Coronary artery (tissue), 2 donors: ENCODE measurements around the gene ARHGAP4.

Source experiments
- DNase-seq: peaks from one replicate; pipeline ENCODE4 v3.0.0-alpha.2; 2017; ENCODE audit warnings: low spot score
- H3K27ac ChIP-seq, 2 donors: fragments of 200-600 bp; sonication (generic); one replicate each; pipeline ENCODE4 v1.5.1; 2016 to 2019
- H3K4me3 ChIP-seq: fragments of 200-600 bp; sonication (generic); 2 replicates; pipeline ENCODE4 v1.5.1; 2016; ENCODE audit warnings: mild to moderate bottlenecking, moderate library complexity
- TF ChIP-seq, protein P1 (sequence below): fragments of 200-600 bp; sonication (generic); IDR thresholded peaks from one replicate; pipeline ENCODE4 v1.5.1; 2019; ENCODE audit warnings: antibody characterized with exemption

Gene ARHGAP4

DNA sequence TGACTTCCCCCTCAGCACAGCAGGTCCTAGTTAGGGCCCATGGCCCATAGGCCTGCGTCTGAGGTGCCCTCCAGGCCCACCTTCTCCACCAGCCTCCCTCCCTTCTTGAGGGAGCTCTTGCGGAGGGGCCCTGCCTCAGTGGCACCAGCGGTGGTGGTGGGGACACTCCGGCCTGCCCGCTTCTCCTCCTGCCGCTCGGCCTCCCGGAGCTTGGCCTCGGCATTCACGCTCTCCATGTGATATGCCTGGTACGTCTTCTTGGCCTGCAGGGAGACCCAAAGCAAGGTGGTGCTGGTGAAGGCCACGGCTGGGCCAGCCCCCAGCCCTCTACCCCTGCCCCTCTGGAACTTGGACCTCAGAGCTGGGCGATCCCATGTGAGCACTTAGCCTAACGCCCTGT lies 5.5 kb downstream of the ARHGAP4 start:
- no peak overlapping the region for H3K4me3 ChIP-seq
- no peak overlapping the region for H3K27ac ChIP-seq
- DNase-seq = no peak
- TF ChIP-seq, protein P1, sequence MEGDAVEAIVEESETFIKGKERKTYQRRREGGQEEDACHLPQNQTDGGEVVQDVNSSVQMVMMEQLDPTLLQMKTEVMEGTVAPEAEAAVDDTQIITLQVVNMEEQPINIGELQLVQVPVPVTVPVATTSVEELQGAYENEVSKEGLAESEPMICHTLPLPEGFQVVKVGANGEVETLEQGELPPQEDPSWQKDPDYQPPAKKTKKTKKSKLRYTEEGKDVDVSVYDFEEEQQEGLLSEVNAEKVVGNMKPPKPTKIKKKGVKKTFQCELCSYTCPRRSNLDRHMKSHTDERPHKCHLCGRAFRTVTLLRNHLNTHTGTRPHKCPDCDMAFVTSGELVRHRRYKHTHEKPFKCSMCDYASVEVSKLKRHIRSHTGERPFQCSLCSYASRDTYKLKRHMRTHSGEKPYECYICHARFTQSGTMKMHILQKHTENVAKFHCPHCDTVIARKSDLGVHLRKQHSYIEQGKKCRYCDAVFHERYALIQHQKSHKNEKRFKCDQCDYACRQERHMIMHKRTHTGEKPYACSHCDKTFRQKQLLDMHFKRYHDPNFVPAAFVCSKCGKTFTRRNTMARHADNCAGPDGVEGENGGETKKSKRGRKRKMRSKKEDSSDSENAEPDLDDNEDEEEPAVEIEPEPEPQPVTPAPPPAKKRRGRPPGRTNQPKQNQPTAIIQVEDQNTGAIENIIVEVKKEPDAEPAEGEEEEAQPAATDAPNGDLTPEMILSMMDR = no peak

DNA sequence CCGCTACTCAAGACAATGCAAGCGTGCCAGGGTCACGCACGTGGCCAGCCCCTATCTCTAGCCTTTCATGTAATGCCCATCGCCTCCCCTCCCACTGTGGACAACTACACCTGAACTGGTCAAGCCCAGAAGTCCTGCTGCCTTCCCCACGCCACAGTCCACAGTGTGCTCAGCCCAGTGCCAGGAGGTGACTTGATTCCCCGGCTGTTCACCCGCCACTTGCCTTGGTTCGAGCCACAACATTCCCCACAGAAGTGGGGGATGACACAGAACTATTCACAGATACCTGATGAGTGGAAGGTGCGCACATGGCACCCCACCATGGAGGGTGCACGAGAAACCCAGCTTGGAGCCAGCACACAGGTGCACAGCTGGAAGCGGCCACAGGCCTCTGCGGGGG lies 6.8 kb downstream of the ARHGAP4 start:
- DNase-seq = no peak
- H3K4me3 ChIP-seq = no peak overlapping the region

DNA sequence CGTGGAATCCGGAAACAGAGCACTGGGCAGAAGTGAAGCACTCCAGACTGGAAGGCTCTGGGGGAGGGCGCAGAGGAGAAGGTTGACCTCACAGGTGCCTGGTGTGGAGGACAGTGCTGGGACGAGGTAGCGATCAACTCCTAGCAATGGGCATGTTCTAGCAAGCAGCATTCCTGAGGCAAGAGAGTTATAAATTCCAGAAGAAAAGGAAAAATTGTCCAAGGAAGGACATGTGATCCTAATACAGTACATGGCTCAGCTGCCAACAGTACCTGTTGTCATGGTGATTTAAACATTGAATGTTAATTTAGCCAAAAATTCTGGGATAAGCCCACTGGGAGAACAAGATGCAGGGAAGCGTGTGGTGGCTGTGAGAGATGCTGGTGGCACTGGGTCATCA lies 8.2 kb downstream of the ARHGAP4 start:
- H3K27ac ChIP-seq = no peak overlapping the region
- TF ChIP-seq, protein P1 = no peak
- no peak for DNase-seq
- H3K4me3 ChIP-seq = no peak overlapping the region

More for the DNA sequence above, 6.8 kb downstream of the ARHGAP4 start:
- TF ChIP-seq, protein P1 = no peak
- H3K27ac ChIP-seq = no peak overlapping the region

DNA sequence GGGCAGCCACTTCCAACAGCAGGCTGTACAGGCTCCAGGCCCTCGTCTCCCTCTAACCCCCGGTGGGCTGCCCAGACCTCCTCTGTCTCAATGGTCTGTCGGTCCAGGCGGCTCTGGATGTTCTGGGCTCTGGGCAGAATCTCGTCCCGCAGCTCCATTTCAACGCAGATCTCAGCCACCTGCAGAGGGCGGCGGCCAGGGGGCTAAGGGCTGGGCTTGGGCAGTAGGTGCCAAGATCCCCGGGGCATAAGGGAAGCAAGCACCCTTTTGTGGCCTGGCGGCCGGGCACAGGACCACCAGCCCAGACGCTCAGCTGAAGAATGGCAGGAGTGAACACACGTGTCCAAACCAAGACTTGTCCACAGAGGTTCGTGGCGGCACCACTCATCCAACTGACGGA lies 12.4 kb downstream of the ARHGAP4 start:
- TF ChIP-seq, protein P1 = no peak
- no peak for DNase-seq
- no peak overlapping the region for H3K4me3 ChIP-seq

DNA sequence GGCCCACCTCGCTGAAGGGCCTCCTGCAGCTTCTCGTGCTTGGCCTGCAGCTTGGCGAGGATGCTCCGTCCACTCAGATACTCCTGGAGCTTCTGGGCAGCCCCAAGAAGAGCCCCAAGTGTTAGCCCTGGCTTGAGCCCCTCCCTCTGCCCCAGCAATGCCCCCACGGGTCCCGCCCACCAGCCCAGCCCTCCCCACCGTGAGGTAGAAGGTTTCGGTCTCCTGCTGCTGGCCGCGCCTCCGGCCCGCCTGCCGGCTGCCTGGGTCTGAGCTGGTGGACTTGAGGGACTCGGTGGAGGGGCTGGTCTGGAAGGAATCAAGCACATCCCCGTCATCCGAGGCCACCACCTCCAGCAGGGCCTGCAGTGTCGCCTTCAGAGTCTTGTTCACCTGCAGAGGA lies 12.9 kb downstream of the ARHGAP4 start:
- Histone ChIP-seq H3K27ac (no peak overlapping the region), H3K4me3 (no peak overlapping the region)
- TF ChIP-seq, protein P1 = no peak
- no peak for DNase-seq

More for the DNA sequence above, 12.4 kb downstream of the ARHGAP4 start:
- no peak overlapping the region for H3K27ac ChIP-seq

DNA sequence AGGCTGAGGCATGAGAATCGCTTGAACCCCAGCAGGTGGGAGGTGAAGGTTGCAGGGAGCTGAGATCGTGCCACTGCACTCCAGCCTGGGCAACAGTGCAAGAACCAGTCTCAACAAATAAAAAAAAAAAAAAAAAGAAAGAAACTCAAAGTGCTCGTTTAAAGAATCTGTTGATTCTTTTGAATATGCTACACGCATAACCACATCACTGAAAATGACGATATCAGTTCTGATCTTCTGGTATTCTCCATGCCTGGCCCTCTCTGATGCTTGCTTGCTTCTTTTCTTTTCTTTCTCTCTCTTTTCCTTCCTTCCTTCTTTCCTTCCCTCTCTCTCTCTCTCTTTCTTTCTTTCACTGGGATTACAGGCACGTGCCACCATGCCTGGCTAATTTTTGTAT lies 14.3 kb downstream of the ARHGAP4 start:
- no peak overlapping the region for H3K4me3 ChIP-seq
- DNase-seq = no peak
- H3K27ac ChIP-seq = no peak overlapping the region
- TF ChIP-seq, protein P1 = no peak

DNA sequence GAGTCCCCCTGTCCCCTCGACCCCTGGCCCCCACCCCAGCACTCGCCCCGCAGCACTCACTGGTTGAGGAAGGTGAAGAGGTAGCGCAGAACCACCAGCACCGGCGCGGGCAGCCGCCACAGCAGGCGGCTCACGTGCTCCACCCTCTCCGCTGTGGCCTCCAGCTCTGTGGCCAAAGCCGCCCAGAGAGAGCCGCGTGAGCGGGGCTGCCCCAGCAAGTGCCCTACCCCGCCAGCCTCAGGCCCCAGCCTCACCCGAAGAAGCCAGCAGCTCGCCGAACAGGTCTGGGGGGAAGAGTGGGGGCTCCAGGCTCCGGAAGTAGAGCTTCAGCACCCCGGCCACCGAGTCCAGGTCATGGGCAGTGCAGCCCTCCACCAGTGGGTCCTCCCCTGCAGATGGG lies 15.6 kb downstream of the ARHGAP4 start:
- Histone ChIP-seq H3K4me3 (no peak overlapping the region), H3K27ac (no peak overlapping the region)
- TF ChIP-seq, protein P1 = no peak
- DNase-seq = no peak
